ENCODE measurements around the gene SERINC5. TPM values are rescaled to one million over a fixed set of nuclear protein-coding genes. Genes with fewer than 3 reads are reported as not detected.

SERINC5 gene
- total and polyA plus RNA-seq, 7 donors, result 0.70 to 8.6 (median 2.7) TPM

DNA sequence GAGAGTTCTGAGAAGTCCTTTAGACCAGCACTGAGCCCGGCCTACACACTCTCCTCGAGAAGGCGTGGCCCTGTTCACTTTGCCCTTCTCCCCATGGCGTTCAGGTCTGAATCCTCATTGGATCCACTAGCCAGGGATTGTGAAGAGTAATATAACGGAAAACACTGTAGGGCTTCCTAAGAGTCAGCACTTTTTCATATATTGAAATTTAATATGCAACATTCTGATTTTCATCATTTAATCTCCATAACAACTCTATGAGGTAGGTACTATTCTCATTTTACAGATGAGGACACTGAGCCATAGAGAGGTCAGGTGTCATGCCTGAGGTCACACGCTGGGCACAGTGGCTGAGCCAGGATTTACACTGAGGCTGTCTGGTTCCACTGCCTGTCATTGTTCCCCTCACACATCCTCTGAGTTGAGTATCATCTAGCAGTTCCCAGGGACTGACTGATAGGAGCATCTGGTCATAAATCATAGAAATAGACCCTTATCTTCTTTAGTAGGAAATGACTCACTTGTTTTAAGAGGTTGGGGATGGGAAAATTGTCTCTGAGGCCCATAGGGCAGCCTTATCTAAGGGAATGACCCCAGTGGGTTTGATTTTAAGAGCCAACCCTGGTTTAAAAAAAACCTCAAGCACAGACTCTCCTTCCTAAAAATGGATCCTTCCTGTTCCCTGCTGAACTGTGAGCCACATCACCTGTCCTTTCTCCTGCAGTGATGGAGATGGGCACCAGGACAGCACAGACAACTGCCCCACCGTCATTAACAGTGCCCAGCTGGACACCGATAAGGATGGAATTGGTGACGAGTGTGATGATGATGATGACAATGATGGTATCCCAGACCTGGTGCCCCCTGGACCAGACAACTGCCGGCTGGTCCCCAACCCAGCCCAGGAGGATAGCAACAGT, 179.5 kb downstream of the SERINC5 start:
- DNase-seq (no peak), ATAC-seq (no peak)
- no peak overlapping the region for H3K4me3 ChIP-seq
- H3K27ac ChIP-seq, result no peak overlapping the region
- TF ChIP-seq, protein P1, sequence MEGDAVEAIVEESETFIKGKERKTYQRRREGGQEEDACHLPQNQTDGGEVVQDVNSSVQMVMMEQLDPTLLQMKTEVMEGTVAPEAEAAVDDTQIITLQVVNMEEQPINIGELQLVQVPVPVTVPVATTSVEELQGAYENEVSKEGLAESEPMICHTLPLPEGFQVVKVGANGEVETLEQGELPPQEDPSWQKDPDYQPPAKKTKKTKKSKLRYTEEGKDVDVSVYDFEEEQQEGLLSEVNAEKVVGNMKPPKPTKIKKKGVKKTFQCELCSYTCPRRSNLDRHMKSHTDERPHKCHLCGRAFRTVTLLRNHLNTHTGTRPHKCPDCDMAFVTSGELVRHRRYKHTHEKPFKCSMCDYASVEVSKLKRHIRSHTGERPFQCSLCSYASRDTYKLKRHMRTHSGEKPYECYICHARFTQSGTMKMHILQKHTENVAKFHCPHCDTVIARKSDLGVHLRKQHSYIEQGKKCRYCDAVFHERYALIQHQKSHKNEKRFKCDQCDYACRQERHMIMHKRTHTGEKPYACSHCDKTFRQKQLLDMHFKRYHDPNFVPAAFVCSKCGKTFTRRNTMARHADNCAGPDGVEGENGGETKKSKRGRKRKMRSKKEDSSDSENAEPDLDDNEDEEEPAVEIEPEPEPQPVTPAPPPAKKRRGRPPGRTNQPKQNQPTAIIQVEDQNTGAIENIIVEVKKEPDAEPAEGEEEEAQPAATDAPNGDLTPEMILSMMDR (IDR thresholded peaks at IDR 0.05), result no peak
- no peaks in the 10 kb centered on the region for H3K27me3 ChIP-seq (ENCODE audit: insufficient read depth in 3 of 3, low read length in 2 of 3)
- 86 to 89% (median 86%) methylated on average over 10 of the region's 10 CpGs for WGBS, 3 donors
- intact Hi-C loops (cut with DNase I), result loop anchor here in 1 of 2 donors (10.0 kb wide), 1 partner anchor 1052 kb away; no protein-coding TSS in a partner anchor
- no peaks in the 10 kb centered on the region for H3K9me3 ChIP-seq
- no peaks in the 10 kb centered on the region for H3K4me1 ChIP-seq
- no peaks in the 10 kb centered on the region for H3K36me3 ChIP-seq (ENCODE audit: insufficient read depth in 1 of 2, low read depth in 1 of 2)

DNA sequence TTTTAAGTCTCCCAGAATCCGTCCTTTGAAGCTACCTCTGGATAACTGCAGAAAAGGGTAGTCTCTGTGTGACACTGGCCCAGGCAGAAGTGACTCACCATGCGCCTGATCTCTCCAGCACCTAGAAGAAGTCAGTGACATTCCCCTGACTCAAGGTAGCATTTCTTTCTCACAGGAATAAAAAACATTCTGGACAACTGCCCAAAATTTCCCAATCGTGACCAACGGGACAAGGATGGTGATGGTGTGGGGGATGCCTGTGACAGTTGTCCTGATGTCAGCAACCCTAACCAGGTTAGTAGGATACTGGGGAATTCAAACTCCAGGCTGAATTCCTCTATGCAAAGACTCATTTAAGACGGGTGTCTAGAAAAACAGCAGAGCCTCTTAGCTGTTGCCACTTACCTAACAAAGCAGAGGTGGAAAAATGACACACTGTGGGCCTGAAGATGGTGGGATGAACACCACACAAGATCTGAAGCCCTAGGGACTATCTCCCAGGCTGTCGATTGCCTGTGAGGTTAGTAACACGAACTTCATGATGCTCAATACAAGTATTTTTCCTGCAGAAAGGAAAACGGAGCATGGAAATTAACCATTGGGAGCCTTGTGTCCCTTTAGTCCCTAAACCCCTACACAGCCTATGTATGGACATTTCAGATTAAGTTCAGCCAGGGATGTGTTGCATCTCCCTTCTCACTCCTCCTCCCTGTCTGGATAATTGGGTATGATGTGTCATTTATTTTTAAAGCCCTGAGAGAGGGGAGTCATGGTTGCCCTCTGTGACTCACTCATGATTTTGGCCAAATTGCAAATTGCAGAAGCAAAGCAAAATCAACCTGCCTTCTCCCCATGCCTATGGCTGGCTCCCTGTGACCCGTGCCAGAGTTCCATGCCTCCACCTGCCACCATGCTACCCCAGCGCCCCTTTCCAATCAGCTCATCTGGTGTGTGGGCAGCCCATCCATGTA, 183.5 kb downstream of the SERINC5 start:
- no peak for DNase-seq

DNA sequence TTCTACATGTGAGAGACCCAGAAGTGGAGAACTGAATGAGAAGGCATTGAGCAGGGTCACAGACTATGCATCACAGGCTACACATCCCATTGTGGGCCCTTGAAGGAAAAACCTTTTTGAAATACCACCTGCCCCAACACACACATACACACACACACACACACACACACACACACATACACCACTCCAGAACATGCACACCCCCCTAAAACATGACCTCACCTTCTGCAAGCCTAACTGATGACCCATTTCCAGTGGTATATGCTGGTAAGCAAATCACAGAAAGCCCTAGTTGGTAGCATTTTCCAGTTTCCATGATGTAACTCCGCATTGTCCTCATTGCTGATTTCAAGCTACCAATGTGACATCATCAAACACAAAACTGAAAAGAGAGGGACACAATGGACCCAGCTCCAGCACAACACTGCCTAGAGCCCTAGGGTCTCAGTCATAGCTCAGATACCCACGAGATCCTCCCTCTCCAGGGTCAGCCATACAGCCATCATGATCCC, 184.3 kb downstream of the SERINC5 start:
- DNase-seq (no peak), ATAC-seq (no peak)
- Histone ChIP-seq H3K4me1 (no peaks in the 10 kb centered on the region), H3K27ac (no peak overlapping the region), H3K9me3 (no peaks in the 10 kb centered on the region), H3K27me3 (ENCODE audit: insufficient read depth in 3 of 3, low read length in 2 of 3) (no peaks in the 10 kb centered on the region), H3K36me3 (ENCODE audit: insufficient read depth in 1 of 2, low read depth in 1 of 2) (no peaks in the 10 kb centered on the region), H3K4me3 (no peak overlapping the region)
- intact Hi-C loops (cut with DNase I), result loop anchor here in 1 of 2 donors (10.0 kb wide), 1 partner anchor 1047 kb away; no protein-coding TSS in a partner anchor
- TF ChIP-seq, protein P1 (IDR thresholded peaks at IDR 0.05), result no peak
- 90 to 92% (median 91%) methylated on average over 2 of the region's 2 CpGs for WGBS, 3 donors

More for the DNA sequence above, 183.5 kb downstream of the SERINC5 start:
- no peaks in the 10 kb centered on the region for H3K4me1 ChIP-seq
- H3K27me3 ChIP-seq (ENCODE audit: insufficient read depth in 3 of 3, low read length in 2 of 3), result no peaks in the 10 kb centered on the region
- H3K36me3 ChIP-seq (ENCODE audit: insufficient read depth in 1 of 2, low read depth in 1 of 2), result no peaks in the 10 kb centered on the region
- no peak overlapping the region for H3K4me3 ChIP-seq
- TF ChIP-seq, protein P1 (IDR thresholded peaks at IDR 0.05), result no peak
- no peaks in the 10 kb centered on the region for H3K9me3 ChIP-seq
- intact Hi-C loops (cut with DNase I), result loop anchor here in 1 of 2 donors (10.0 kb wide), 1 partner anchor 1048 kb away; no protein-coding TSS in a partner anchor
- no peak for ATAC-seq
- H3K27ac ChIP-seq, result no peak overlapping the region
- WGBS, 3 donors, result 78 to 87% (median 79%) methylated on average over 10 of the region's 10 CpGs

DNA sequence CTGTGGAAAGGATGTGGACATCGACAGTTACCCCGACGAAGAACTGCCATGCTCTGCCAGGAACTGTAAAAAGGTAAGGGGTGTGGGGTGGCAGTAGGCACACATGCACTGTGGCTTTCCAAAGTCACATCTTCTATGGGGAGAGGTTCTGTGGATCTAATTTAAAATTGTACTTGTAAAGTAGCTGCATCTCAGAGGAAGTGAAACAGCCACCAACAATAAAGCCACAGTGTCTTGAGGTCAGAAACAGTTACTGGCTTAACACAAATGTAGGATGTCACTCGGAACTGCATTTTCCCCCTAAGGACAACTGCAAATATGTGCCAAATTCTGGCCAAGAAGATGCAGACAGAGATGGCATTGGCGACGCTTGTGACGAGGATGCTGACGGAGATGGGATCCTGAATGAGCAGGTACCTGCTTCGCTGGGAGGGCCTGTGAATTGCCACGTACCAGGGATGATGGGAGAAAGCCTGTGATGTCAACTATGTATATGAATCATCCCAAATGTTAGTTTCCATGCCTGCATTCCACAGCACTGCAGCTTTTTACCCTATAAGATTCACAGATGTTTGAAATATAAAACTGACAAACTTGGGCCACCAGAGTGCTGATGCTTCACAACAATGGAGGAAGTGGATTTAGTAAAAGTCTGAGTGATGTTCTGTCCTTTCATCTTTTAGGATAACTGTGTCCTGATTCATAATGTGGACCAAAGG, 185.4 kb downstream of the SERINC5 start:
- DNase-seq (no peak), ATAC-seq (no peak)
- Histone ChIP-seq H3K4me3 (no peak overlapping the region), H3K27me3 (ENCODE audit: insufficient read depth in 3 of 3, low read length in 2 of 3) (no peaks in the 10 kb centered on the region), H3K4me1 (no peaks in the 10 kb centered on the region), H3K27ac (no peak overlapping the region), H3K9me3 (no peaks in the 10 kb centered on the region), H3K36me3 (ENCODE audit: insufficient read depth in 1 of 2, low read depth in 1 of 2) (no peaks in the 10 kb centered on the region)
- TF ChIP-seq, protein P1 (IDR thresholded peaks at IDR 0.05), result no peak
- intact Hi-C loops (cut with DNase I), result loop anchor here in 1 of 2 donors (10.0 kb wide), 1 partner anchor 1046 kb away; no protein-coding TSS in a partner anchor
- 79 to 83% (median 80%) methylated on average over 10 of the region's 10 CpGs for WGBS, 3 donors

Measured in psoas muscle (tissue), 8 donors.